Amygdala (tissue), 56 donors: ENCODE measurements around the gene PLEKHS1.
"Not testable (repeated sequence)": the region's sequence is repeated elsewhere in the genome, so short reads cannot be mapped to it uniquely, and the experiment has no call there.

Experiments used
- DNase-seq, 56 donors: peaks; one replicate each; lab custom pipeline; 2025; lab: John Stamatoyannopoulos, UW

Gene PLEKHS1

DNA sequence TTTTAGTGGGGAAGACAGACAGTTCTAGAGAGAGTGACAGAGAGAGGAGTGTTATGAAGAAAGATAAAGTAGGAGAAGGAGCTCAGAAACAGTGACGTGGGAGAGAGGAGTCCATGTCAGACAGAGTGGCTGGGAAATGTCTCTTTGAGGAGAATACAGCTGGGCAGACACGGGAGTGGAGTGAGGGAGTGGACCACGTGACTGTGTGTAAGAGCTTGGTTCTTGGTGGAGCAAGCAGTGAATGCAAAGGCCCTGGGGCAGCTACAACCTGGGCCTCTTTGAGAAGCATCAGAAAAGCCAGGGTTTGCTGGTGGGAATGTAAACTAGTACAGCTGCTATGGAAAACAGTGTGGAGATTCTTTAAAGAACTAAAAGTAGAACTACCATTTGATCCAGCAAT, 11.9 kb upstream of the PLEKHS1 start:
- no peak for DNase-seq

DNA sequence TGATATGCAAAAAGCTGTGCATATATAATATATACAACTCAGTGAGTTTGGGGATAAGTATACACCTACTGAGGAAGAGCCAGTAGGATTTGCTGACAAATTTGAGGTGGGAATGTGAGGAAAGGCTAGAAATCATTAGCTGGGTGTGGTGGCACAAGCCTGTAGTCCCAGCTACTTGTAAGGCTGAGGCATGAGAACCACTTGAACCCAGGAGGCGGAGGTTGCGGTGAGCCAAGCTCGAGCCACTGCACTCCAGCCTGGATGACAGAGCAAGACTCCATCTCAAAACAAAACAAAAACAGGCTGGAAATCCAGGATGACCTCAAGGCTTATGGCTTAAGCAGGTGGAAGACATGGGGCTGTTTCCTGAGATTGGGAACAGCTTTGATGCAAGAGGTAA, 10.6 kb upstream of the PLEKHS1 start:
- no peak for DNase-seq

DNA sequence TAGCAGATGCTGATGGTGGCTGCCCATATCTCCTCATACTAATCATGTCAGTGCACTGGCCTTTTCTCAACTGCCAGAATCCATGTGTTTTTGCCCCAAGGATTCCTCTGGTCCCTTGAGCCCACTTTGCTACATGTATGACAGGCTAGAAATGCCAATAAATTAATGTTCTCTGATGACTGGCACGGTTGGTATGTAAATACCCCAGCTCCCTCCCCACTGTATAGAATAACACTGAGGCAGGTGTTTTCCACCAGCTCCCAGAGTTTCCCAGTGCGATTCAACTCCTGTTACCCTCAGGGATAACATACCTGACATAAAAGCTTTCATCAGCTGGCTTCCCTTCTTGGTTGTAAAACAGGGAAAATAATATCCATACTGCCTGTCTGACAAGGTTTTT, 9.0 kb upstream of the PLEKHS1 start:
- DNase-seq = no peak

DNA sequence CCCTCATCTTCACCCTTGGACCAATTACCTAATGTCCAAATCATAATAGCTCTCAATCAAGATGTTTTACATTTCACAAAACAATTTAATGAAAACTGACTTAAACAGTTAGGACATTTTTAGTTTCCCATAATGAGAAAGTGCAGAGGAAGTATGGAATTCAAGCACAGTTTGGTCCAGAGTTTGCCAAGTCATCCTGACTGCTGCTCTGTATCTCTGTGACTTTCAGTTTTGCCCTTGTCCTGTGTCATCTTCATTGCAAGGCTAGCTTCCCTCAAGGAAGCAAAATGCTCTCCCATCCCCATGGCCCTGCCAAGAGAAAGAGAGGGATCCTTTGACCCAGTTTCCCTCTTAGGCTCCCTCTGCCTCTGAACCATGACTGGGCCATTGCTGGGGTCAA, 7.9 kb upstream of the PLEKHS1 start:
- DNase-seq = no peak

DNA sequence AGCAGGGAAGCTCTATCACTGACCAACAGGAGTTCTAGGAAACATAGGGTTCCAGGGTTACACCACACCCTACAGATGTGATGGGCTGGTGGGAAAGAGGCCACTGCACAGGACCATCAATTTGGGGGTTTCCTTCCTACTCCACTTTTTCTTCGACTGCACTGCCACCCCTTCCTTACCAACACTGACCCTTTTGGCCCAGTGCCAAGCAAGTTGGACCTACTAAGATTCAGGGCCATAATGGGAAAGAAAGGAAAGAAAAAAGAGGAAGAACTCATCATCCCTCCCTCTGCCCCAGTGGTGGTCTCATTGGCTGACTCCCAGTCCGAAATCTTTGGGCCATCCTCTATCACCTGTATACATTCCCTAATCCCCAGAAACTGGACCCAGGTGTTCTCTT, 6.1 kb upstream of the PLEKHS1 start:
- no peak for DNase-seq

DNA sequence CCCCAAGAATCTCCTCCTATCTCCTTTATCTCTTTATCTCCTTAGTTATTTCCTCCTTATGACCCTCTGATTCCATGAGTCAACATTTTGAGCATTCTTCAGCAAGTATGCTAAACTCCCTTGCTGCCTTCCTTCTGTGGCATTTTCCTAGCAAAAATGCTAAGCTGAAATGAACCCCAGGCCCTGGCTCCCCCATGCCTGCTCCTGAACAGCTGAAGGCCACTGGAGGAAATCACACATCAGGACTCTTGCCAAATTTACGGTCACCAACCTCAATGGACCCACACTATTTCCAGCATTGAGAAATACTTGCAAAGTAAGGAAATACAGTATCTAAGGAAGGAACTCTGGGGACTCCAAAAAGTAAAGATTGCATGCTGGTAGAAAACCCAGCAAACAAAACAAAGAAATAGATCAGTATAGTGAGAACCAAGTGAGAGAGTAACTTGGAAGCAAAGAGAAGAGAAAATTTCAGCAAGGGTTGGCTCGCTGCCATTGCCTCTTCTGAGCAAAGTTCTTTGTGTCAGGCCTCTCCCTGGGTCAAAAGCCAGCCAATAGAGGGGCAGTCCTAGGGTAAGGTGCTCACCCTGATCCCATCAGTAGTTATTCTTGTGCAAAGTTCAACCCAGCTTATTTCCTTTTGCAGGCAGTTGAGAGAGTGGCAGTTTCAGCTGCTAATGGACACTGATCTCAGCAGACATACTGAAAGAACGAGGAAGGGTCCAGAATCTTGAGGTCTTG, 5.1 kb upstream of the PLEKHS1 start:
- no peak for DNase-seq

DNA sequence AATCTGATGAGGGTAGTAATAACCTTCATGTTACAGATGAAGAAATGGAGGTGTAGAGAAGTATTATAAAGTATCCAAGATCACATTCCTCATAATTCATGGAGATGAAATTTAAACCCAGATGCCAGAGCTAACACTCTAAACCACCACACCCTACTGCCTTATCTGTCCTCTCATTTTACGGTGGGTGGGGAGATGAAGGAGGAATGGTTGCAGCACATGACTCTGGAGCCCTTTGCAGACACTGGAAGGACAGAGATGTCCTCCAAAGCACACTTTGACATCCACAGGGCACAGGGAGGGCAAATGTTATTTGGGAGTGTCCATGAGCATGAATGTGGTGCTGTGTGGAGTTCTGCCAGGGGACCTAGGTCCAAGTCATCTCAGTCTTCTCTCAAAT, 1.1 kb downstream of the PLEKHS1 start:
- DNase-seq = no peak

DNA sequence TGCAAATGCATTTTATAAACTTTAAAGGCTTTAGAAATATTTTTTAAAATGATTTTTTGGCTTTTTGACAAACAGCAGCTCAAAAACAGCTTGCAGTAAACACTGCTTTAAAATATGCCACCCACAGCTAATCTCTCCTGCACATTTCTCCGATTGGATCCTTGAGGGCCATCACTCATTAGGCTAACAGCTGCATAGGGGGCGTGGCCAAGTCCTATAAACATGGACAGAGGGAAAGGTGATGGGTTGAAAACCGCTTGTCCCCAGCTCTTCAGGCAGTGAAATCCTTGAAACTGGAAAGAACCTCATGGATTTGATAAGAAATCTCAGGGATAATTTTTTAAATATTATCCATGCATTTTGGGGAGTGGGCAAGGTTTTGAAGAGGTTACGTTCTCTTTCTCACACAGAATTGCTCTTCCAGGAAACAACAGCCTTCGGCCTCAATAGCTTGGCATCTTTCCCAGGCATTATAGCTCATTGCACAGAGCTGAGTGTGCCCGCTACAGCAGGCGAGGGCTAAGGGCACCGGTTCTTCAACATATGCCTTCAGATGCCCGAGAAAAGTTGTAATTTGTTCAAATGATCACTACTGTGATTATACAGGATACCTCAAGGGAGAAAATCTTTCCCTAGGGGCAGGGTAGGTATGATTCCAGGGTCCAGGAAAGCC, 1.7 kb downstream of the PLEKHS1 start:
- no peak for DNase-seq

DNA sequence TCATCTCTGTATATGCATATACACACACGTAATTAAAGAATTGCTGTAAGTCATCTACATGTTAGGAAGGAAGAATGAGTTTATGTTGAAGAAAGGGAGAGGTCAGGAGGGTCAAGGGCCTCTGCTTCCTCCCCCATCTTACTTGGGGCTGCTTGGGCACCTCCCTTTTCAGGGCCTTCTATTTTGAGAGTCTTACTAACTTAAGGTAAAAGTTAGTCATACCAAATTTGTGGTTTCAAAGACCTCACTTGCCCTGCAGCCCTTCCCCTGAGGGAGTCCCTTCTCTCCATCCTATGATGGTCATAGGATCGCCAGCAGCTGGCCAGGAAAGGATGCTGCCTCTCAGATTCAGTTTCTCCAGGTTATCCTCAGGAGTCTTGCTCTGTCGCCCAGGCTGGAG, 2.6 kb downstream of the PLEKHS1 start:
- no peak for DNase-seq

DNA sequence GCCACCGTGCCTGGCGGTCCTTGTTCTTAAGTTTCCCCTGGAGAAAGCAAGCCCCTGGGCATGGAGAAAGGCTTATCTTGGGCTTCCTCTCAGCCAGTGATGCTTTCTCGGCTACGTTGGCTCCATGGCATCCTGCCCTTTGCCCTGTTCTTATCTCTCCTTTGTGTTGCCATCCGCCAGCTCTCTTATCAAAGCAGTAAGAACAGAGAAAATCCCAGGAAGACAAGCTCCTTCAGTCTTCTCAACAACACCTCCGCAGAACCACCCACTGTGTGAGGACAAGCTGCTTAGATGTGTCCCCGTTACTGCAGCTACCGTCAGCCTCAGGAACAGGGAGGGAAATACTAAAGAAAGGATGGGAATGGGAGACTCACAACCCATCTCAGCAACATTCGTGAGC, 3.3 kb downstream of the PLEKHS1 start:
- DNase-seq = peak in 19 of 56 donors; percentile 5 to 32 (median 14)

DNA sequence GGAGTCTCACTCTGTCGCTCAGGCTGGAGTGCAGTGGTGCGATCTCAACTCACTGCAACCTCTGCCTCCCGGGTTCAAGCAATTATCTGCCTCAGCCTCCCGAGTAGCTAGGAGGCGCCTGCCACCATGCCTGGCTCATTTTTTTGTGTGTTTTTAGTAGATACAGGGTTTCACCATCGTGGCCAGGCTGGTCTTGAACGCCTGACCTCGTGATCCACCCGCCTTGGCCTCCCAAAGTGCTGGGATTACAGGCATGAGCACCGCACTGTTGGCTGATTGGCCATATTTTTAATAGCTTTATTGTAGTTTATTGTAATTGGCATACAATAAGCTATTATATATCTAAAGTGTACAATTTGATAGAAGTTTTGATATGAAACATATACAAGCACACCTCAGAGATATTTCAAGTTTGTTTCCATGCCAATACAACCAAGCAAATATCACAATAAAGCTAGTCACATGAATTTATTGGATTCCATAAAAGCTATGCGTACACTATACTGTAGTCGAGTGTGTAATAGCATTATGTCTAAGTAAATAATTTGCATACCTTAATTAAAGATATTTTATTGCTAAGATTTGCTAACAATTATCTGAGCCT, 5.6 kb downstream of the PLEKHS1 start:
- DNase-seq = no peak

DNA sequence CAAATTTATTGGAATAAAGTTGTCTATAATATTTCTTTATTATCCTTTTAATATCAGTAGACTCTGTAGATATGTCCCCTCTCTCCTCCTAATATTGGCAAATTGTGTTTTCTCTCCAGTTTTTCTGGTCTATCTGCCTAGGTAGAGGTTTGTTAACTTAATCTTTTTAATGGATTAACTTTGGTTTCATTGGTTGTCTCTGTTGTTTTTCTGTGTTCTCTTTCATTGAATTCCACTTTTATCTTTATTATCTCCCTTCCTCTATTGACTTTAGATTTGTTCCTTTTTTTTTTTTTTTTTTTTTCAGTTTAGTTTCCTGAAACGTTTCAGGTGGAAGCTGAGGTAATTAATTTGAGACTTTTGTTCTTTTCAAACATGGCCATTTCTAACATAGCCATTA, 10.6 kb downstream of the PLEKHS1 start:
- no peak for DNase-seq

DNA sequence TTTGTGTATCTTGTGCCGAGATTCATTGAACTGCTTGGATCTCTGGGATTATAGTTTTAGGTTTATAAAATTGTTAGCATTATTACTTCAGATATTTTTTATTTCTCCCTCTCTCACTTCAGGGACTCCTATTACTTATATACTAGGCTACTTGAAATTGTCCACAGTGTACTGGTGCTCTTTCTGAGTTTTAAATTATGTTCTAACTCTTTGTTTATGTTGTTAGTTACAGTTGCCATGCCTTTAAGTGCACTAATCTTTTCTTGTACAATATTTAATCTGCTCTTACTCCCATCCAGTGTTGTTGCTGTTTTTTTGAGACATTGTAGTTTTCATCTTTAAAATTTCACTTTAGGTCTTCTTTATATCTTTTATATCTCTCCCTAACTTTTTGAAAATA, 13.1 kb downstream of the PLEKHS1 start:
- no peak for DNase-seq

DNA sequence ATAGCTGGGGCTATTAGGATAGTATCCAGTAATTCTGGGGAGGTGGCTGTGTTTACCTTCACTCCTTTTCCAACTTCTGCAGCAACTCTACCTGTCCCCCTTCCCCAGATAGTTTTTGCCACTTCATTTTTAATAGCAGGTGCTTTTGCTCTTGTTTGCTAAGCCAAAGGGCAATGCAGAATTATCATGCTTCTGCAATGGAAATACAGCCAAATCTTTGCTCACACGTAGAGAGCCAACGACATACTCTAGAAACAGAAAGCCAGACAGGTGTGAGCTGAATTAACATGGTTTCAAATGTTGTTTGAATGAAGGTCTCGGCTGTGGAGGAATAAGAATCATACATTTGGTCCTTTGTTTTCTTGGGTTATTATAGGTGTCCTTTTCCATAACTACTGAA, 14.4 kb downstream of the PLEKHS1 start:
- DNase-seq = no peak

DNA sequence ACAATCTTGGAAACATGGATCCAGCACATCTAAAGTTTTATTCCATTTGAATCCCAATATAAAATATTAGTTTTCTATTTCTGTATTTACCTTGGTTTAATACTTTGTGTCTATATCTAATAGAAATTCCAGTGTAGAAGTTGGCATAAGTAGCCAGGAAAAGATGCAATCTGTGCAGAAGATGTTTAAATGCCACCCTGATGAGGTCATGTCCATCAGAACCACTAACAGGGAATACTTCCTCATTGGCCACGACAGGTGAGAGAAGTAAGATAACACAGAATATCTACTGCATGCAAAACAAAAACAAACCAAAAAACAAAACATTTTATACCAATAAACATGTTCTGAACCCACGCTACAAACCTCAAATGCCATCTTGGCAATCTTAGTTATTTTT, 15.7 kb downstream of the PLEKHS1 start:
- DNase-seq = no peak

DNA sequence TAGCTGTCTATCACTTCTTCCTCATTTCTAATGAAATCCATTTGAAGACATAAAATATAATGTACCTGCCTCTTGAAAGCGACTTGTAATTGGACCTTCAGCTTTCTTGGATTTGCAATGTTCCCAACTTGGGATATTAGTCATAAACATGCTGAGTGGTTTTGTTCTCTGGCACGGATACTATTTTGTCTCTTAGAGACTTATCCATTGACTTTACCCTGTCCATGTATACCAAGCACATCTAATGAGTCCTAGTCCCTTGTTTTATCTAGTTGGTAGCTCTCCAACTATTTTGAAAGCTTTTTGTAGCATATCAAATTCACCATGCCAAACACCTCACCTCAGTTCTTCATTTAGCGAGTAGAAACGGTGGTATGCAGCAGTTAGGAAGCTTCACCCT, 18.9 kb downstream of the PLEKHS1 start:
- DNase-seq = no peak

DNA sequence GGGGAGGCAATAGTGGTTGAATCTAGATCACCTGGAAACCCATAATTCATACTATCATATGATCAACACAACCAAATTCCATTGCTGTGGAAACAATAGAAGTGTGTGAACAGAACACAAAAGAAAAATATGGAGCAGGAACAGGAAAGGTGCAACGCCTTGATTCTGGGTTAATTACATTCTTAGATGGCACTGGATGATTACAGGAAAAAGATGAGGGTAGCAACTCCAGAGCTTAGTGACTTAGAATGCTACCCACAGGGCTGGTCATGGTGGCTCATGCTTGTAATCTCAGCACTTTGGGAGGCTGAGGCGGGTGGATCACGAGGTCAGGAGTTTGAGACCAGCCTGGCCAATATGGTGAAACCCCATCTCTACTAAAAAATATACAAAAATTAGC, 19.6 kb downstream of the PLEKHS1 start:
- DNase-seq = not testable (repeated sequence)

DNA sequence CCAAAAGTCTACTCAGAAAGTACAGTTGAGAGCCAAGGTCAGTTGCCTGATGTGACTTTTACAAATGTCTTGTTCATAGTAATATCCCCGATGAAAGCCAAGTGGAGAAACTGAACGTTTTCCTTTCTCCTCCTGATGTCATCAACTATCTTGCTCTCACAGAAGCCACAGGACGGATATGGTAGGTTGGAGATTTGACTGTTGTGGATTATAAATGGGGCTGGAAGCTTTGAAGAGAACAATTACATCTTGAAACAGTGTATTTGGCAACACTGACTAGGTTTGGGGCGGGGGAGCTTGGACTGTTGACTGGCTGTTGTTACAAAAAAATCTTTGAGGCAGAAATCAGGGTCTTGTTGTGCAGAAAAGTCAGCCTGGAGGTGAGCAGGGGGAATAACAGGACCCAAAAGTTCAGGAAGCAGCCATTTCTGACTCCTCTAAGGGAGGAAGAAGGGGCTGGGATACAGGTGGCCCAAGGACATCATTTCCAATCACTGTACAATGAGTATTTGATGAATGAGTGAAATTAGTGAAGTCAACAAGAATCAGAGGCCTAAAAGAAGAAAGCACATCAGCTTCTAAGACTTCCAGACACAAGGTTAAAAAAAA, 24.3 kb downstream of the PLEKHS1 start:
- no peak for DNase-seq

DNA sequence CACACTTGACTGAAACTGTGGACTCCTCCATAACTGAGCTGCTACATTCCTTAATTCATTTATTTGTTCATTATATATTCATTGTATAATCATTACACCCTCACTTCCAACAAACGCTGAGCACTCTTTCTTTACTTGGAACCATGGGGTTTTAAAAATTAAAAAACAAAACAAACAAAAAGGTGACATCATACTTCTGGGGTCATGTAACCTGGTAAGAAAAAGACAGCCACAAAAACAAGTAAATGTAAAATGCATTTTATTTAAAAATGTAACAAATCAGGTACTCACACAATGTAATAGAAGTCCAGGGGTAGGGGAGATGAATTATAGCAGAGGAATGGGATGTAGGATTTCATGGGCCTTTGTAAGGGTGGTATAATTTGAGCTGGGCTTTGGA, 25.1 kb downstream of the PLEKHS1 start:
- DNase-seq = no peak

DNA sequence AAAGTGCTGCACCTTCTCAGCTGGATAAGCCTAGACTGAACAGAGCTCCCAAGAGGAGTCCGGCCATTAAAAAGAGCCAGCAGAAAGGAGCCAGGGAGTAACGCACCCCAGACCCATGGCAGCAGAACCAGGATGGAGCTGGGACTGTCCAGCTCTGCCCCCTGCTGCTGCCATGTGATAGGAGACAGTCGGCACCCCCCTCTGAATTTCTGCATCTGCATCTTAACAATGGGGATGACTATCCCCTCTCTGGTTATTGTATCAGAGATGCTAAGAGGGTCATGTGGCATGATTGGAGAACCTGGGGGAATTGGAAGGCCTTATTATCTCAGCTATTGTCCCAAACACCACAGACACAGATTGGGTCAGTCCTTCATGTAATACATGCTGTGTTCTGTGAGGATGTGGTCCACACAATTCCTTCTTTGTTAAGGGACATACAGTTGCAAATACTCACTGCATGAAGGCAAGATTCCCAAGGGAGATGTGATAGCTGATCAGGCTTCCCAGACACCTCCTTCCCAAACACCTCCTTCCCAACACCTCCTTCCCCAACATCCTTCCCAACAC, 29.3 kb downstream of the PLEKHS1 start:
- peak in 28 of 56 donors; percentile 2 to 69 (median 23) for DNase-seq

DNA sequence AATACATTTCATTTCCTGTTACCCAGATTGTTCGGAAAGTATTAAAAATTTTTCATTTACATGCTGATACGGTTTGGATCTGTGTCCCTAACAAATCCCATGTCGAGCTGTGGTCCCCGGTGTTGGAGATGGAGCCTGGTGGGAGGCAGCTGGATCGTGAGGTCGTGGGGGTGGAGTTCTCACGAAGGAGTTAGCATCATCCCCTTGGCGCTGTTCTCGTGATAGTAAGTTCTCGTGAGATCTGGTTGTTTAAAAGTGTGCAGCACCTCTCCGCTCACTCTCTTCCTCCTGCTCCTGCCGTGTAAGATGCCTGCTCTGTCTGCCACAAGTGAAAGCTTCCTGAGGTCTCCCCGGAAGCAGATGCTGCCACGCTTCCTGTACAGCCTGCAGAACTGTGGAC, 30.9 kb downstream of the PLEKHS1 start:
- DNase-seq = no peak
